ENCODE results near the gene THAP3.

THAP3 gene

DNA sequence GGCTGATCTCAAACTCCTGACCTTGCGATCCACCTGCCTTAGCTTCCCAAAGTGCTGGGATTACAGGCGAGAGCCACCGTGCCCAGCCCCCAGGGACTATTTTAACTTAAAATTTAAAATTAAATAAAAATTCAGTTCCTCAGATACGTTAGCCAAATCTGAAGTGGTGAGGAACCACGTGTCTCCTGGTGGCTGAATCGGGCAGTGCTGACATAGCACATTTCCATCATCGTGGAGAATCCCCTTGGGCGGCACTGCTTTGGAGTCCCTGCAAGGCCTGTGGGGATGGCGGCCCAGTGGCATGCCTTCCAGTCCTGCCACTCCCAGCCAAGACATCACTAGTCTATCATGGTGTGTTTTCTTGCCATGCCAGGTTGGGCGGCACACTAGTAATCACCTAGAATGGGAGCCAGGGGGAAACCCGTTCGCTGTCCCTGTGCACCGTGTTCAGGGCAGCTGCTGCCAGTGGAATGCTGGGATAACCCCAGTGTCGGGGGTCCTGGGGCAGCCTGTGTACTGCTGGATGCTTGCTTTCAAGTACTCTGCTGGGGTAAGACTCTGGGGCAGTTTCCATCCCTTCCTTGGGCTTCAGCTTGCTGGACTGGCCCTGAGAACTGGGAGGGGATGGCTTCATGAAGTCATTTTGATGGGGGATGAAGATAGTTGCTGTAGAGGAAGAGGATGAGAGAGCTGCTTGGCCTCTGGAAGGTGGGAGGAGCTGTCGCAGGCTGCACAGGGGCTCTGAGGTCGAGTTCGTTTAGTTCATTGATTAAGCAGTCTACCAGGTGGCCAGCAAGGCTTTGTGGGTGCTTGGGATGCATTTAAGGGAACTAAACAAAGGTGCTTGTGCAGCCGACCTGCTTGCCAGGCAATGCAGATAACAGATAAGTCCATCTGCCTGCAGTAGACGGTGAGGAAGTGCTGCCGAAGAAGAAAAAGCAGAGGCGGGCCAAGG, 40.3 kb upstream of the THAP3 start:
- Histone ChIP-seq H3K9me3 (ENCODE audit: insufficient read depth, low read depth, low read length) (no peaks in the 10 kb centered on the region), H3K27me3 (ENCODE audit: insufficient read depth, low read length) (no peaks in the 10 kb centered on the region), H3K36me3 (ENCODE audit: insufficient read depth, low read length) (peaks cover 16% of the 10 kb centered on the region), H3K27ac (ENCODE audit: low read depth, low read length) (no peak overlapping the region), H3K4me1 (ENCODE audit: insufficient read depth, low read length) (no peaks in the 10 kb centered on the region), H3K4me3 (ENCODE audit: low read length) (no peak overlapping the region), H3K9ac (ENCODE audit: low read depth, low read length) (no peak overlapping the region)
- WGBS: 90% methylated on average over 21 of the region's 21 CpGs

- no peak overlapping the region for H3K9ac ChIP-seq (ENCODE audit: low read depth, low read length)
- H3K4me3 ChIP-seq (ENCODE audit: low read length): no peak overlapping the region
- no peaks in the 10 kb centered on the region for H3K27me3 ChIP-seq (ENCODE audit: insufficient read depth, low read length)
- H3K4me1 ChIP-seq (ENCODE audit: insufficient read depth, low read length): no peaks in the 10 kb centered on the region
- WGBS: 86% methylated on average over 12 of the region's 12 CpGs
- H3K36me3 ChIP-seq (ENCODE audit: insufficient read depth, low read length): peaks cover 24% of the 10 kb centered on the region
- H3K27ac ChIP-seq (ENCODE audit: low read depth, low read length): no peak overlapping the region
- H3K9me3 ChIP-seq (ENCODE audit: insufficient read depth, low read depth, low read length): no peaks in the 10 kb centered on the region
These were observed 39.5 kb upstream of the THAP3 start for GRCh38 chr1:6585081-6585722.

DNA sequence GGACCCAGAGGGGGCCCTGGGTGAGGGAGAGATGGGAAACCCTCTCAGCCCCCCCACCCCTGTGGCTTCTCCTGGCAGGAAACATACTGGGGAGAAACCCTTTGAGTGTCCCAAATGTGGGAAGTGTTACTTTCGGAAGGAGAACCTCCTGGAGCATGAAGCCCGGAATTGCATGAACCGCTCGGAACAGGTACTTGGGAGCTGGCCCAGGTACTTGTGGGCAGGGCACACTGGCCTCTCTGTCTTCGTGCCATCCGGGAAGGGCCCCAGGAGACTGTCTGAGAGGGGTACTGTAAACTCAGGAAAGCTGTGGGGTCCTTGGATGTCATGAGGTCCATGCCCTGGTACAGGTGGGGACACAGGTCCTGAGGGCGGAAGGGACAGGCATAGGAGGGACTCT, 38.8 kb upstream of the THAP3 start:
- Histone ChIP-seq H3K4me1 (ENCODE audit: insufficient read depth, low read length) (no peaks in the 10 kb centered on the region), H3K36me3 (ENCODE audit: insufficient read depth, low read length) (peaks cover 31% of the 10 kb centered on the region), H3K9ac (ENCODE audit: low read depth, low read length) (no peak overlapping the region), H3K27ac (ENCODE audit: low read depth, low read length) (no peak overlapping the region), H3K4me3 (ENCODE audit: low read length) (no peak overlapping the region), H3K9me3 (ENCODE audit: insufficient read depth, low read depth, low read length) (no peaks in the 10 kb centered on the region), H3K27me3 (ENCODE audit: insufficient read depth, low read length) (no peaks in the 10 kb centered on the region)
- 93% methylated on average over 7 of the region's 7 CpGs for WGBS

- Histone ChIP-seq H3K9me3 (ENCODE audit: insufficient read depth, low read depth, low read length) (no peaks in the 10 kb centered on the region), H3K4me1 (ENCODE audit: insufficient read depth, low read length) (no peaks in the 10 kb centered on the region), H3K27ac (ENCODE audit: low read depth, low read length) (no peak overlapping the region), H3K27me3 (ENCODE audit: insufficient read depth, low read length) (no peaks in the 10 kb centered on the region), H3K9ac (ENCODE audit: low read depth, low read length) (no peak overlapping the region), H3K36me3 (ENCODE audit: insufficient read depth, low read length) (peaks cover 36% of the 10 kb centered on the region), H3K4me3 (ENCODE audit: low read length) (no peak overlapping the region)
- 91% methylated on average over 11 of the region's 11 CpGs for WGBS
These were observed 38.3 kb upstream of the THAP3 start for GRCh38 chr1:6586404-6586816.

DNA sequence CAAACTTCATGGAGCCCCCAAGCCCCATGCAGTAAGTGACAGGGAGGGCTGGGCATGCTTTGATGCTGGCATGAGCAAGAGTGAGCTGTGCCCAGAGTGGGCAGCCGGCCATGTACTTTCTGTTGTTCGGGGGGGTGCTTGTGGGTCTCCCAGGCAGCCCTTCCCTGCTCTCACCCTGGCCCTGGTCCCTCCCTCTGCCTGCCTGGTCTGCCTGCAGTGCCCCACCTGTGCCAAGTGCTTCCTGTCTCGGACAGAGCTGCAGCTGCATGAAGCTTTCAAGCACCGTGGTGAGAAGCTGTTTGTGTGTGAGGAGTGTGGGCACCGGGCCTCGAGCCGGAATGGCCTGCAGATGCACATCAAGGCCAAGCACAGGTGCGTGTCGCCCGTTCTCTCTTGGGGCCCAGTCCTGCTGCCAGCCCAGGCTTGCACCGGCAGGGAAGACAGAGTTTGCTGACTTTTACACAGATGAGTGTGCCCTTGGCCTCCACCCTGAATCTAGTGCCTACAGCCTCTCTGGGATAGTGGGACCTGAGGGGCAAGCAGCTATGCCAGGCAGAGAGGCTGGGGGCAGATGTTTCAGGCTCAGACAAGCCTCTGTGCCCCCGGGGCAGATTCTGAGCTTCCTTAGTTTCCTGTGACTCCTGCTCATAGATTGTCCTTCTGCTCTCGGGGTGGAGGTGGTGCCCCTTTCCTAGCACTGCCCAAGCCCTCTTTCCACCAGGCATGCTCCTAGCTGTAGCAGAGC, 37.2 kb upstream of the THAP3 start:
- no peak overlapping the region for H3K9ac ChIP-seq (ENCODE audit: low read depth, low read length)
- no peaks in the 10 kb centered on the region for H3K4me1 ChIP-seq (ENCODE audit: insufficient read depth, low read length)
- no peak overlapping the region for H3K27ac ChIP-seq (ENCODE audit: low read depth, low read length)

DNA sequence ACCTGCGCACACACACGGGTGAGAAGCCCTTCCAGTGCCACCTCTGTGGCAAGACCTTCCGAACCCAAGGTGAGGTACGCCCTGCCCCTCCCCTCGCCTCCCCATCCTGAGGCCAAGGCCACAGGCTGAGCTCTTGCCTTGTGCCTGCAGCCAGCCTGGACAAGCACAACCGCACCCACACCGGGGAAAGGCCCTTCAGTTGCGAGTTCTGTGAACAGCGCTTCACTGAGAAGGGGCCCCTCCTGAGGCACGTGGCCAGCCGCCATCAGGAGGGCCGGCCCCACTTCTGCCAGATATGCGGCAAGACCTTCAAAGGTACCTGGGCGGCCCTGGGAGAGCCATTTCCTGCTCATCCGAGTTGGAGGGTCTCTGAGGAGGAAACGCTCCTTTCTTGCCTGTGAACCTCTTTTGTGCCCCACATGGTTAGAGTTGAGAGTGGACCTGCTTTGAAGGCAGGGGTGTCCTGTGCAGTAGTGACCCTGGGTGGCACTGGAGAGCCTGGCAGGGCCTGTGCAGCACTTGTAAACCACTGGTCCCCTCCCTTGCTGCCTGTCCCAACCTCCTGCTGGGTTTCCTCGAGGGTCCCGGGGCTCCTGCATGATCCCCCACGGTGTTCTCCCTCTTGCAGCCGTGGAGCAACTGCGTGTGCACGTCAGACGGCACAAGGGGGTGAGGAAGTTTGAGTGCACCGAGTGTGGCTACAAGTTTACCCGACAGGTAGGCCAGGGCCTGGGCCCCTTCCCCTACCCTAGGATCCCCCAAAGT, 36.4 kb upstream of the THAP3 start:
- H3K36me3 ChIP-seq (ENCODE audit: insufficient read depth, low read length): peaks cover 53% of the 10 kb centered on the region
- no peaks in the 10 kb centered on the region for H3K4me1 ChIP-seq (ENCODE audit: insufficient read depth, low read length)
- H3K27ac ChIP-seq (ENCODE audit: low read depth, low read length): no peak overlapping the region
- WGBS: 92% methylated on average over 25 of the region's 25 CpGs
- H3K9me3 ChIP-seq (ENCODE audit: insufficient read depth, low read depth, low read length): no peaks in the 10 kb centered on the region
- H3K9ac ChIP-seq (ENCODE audit: low read depth, low read length): no peak overlapping the region
- no peak overlapping the region for H3K4me3 ChIP-seq (ENCODE audit: low read length)
- H3K27me3 ChIP-seq (ENCODE audit: insufficient read depth, low read length): no peaks in the 10 kb centered on the region

More for the DNA sequence above, 37.2 kb upstream of the THAP3 start:
- peaks cover 45% of the 10 kb centered on the region for H3K36me3 ChIP-seq (ENCODE audit: insufficient read depth, low read length)
- no peaks in the 10 kb centered on the region for H3K27me3 ChIP-seq (ENCODE audit: insufficient read depth, low read length)
- 95% methylated on average over 13 of the region's 13 CpGs for WGBS
- H3K4me3 ChIP-seq (ENCODE audit: low read length): no peak overlapping the region
- H3K9me3 ChIP-seq (ENCODE audit: insufficient read depth, low read depth, low read length): no peaks in the 10 kb centered on the region

DNA sequence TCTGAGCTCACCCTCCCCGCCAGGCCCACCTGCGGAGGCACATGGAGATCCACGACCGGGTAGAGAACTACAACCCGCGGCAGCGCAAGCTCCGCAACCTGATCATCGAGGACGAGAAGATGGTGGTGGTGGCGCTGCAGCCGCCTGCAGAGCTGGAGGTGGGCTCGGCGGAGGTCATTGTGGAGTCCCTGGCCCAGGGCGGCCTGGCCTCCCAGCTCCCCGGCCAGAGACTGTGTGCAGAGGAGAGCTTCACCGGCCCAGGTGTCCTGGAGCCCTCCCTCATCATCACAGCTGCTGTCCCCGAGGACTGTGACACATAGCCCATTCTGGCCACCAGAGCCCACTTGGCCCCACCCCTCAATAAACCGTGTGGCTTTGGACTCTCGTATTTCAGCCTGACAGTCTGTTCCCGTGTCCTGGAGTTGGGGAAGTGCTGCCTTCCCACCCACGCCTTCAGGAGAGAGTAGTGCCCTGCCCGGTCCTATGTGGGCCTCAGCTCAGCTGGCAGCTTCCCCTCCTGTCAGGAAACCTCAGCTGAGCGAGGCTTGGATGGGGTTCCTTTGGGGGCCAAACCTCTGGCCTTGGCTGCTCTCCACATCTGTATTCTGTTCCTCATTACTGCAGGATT, 35.7 kb upstream of the THAP3 start:
- 92% methylated on average over 24 of the region's 24 CpGs for WGBS
- H3K4me1 ChIP-seq (ENCODE audit: insufficient read depth, low read length): no peaks in the 10 kb centered on the region
- no peak overlapping the region for H3K9ac ChIP-seq (ENCODE audit: low read depth, low read length)
- no peak overlapping the region for H3K27ac ChIP-seq (ENCODE audit: low read depth, low read length)
- H3K9me3 ChIP-seq (ENCODE audit: insufficient read depth, low read depth, low read length): no peaks in the 10 kb centered on the region
- no peak overlapping the region for H3K4me3 ChIP-seq (ENCODE audit: low read length)
- H3K36me3 ChIP-seq (ENCODE audit: insufficient read depth, low read length): peaks cover 60% of the 10 kb centered on the region
- no peaks in the 10 kb centered on the region for H3K27me3 ChIP-seq (ENCODE audit: insufficient read depth, low read length)

GRCh38 chr1:6590046-6590445, 34.6 kb upstream of the THAP3 start:
- Histone ChIP-seq H3K4me1 (ENCODE audit: insufficient read depth, low read length) (no peaks in the 10 kb centered on the region), H3K27me3 (ENCODE audit: insufficient read depth, low read length) (no peaks in the 10 kb centered on the region), H3K27ac (ENCODE audit: low read depth, low read length) (no peak overlapping the region), H3K36me3 (ENCODE audit: insufficient read depth, low read length) (peaks cover 70% of the 10 kb centered on the region), H3K9me3 (ENCODE audit: insufficient read depth, low read depth, low read length) (no peaks in the 10 kb centered on the region), H3K9ac (ENCODE audit: low read depth, low read length) (no peak overlapping the region), H3K4me3 (ENCODE audit: low read length) (no peak overlapping the region)
- 90% methylated on average over 7 of the region's 7 CpGs for WGBS

- WGBS: 94% methylated on average over 13 of the region's 13 CpGs
- H3K36me3 ChIP-seq (ENCODE audit: insufficient read depth, low read length): peaks cover 81% of the 10 kb centered on the region
- no peak overlapping the region for H3K4me3 ChIP-seq (ENCODE audit: low read length)
- no peak overlapping the region for H3K27ac ChIP-seq (ENCODE audit: low read depth, low read length)
- H3K4me1 ChIP-seq (ENCODE audit: insufficient read depth, low read length): no peaks in the 10 kb centered on the region
- no peaks in the 10 kb centered on the region for H3K27me3 ChIP-seq (ENCODE audit: insufficient read depth, low read length)
- H3K9me3 ChIP-seq (ENCODE audit: insufficient read depth, low read depth, low read length): no peaks in the 10 kb centered on the region
- no peak overlapping the region for H3K9ac ChIP-seq (ENCODE audit: low read depth, low read length)
These were observed 33.4 kb upstream of the THAP3 start for GRCh38 chr1:6591222-6591621.

DNA sequence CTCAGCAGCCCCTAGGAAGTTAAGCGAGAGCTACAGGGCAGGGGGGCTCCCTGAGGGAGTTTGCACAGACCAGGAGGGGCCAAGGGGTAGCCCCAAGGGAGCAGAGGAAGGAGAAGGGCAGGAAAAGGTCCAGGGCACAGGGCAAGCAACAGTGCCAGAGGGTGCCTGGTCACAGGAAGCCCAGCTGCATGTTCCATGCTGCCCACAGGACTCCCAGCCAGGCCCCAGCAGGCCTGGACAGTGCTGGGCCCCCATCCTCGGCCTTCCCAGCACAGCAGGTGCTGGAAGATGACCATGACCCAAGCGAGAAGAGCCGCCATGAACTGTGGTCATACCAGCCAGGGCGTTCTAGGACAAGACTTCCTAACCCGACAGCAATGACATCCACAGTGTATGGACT, 33.0 kb upstream of the THAP3 start:
- H3K27ac ChIP-seq (ENCODE audit: low read depth, low read length): no peak overlapping the region
- 87% methylated on average over 6 of the region's 6 CpGs for WGBS
- H3K9ac ChIP-seq (ENCODE audit: low read depth, low read length): no peak overlapping the region
- H3K9me3 ChIP-seq (ENCODE audit: insufficient read depth, low read depth, low read length): no peaks in the 10 kb centered on the region
- no peak overlapping the region for H3K4me3 ChIP-seq (ENCODE audit: low read length)
- no peaks in the 10 kb centered on the region for H3K27me3 ChIP-seq (ENCODE audit: insufficient read depth, low read length)
- H3K4me1 ChIP-seq (ENCODE audit: insufficient read depth, low read length): no peaks in the 10 kb centered on the region
- H3K36me3 ChIP-seq (ENCODE audit: insufficient read depth, low read length): peaks cover 85% of the 10 kb centered on the region

All from HUES64 (cell line).